ENCODE results near the gene SENP2.

GRCh38 chr3:185561374-185561943 is 24.6 kb upstream of the SENP2 start:
- no peak for TF ChIP-seq CTCF (conservative IDR thresholded peaks at IDR 0.05; ENCODE audit: low read depth in 2 of 2)
- TF ChIP-seq EZH2 (IDR thresholded peaks at IDR 0.05; ENCODE audit: low read depth, unreplicated experiment): no peak
- no peak for TF ChIP-seq REST (IDR thresholded peaks at IDR 0.05; ENCODE audit: unreplicated experiment)
- TF ChIP-seq EZH2phosphoT487 (IDR thresholded peaks at IDR 0.05; ENCODE audit: unreplicated experiment): no peak

All from GM23338 (cell line).